Lower leg skin (tissue), 4 donors: Measurements from ENCODE around the gene MICALL2. TPM values are rescaled to one million over a fixed set of nuclear protein-coding genes. Genes with fewer than 3 reads are reported as not detected.
A peak's percentile ranks its signal among the peaks of the same experiment; 100 is the strongest.

Source experiments
- DNase-seq, 2 donors: peaks; one replicate each; pipeline ENCODE4 v3.0.0-alpha.2; 2019; ENCODE audit warnings: low spot score in 2 of 2
- H3K4me3 ChIP-seq: fragments of 200-600 bp; sonication (generic); 2 replicates; pipeline ENCODE4 v1.5.1; 2017; ENCODE audit warnings: mild to moderate bottlenecking, low read depth; ENCODE audit not compliant: poor library complexity, severe bottlenecking
- CTCF ChIP-seq, 3 donors: fragments of 450-650 bp; IDR thresholded peaks; one replicate each; pipeline ENCODE4 v1.5.1; 2016; ENCODE audit warnings: antibody characterized with exemption in 3 of 3, mild to moderate bottlenecking in 3 of 3, moderate library complexity in 2 of 3
- POLR2A ChIP-seq, 2 donors: fragments of 450-650 bp; IDR thresholded peaks; one replicate each; pipeline ENCODE4 v1.6.1; 2016 to 2017; ENCODE audit warnings: antibody characterized with exemption in 2 of 2, mild to moderate bottlenecking in 1 of 2, moderate library complexity in 1 of 2
- WGBS, 2 donors: methylation state at CpG; one replicate each; pipeline ENCODE4 v1.1.5; 2018; 5-methylcytosine and 5-hydroxymethylcytosine counted together
- intact Hi-C: fragments of 100-400 bp; cut with DNase I; formaldehyde crosslinking; loops from one replicate; pipeline ENCODE4 v1.15.0; 2023; ENCODE audit warnings: low total_unique reads
- total RNA-seq, 4 donors: library from RNA; depleted of rRNA; stranded (reverse); fragments of >200 nt; gene quantifications; one replicate each; pipeline ENCODE4 v1.1.0, GENCODE V29; 2016

MICALL2 gene
- total RNA-seq, 4 donors from 2014 or later = 10.4 to 17.0 (median 14.0) TPM

- DNase-seq = peak; percentile 99 to 100
- WGBS, 2 donors = 0% methylated on average over 2 to 6 of the region's 35 CpGs
- TF ChIP-seq CTCF (IDR thresholded peaks at IDR 0.05) = no peak
- TF ChIP-seq POLR2A (IDR thresholded peaks at IDR 0.05) = no peak
- H3K4me3 ChIP-seq = no peak overlapping the region
- intact Hi-C loops = no loop called here
Measured at GRCh38 chr7:1459512-1459892, 232 bp upstream of the MICALL2 start.

GRCh38 chr7:1457949-1458682 is 1.2 kb downstream of the MICALL2 start:
- DNase-seq = no peak
- intact Hi-C loops = no loop called here
- peak overlapping the region; percentile 57 for H3K4me3 ChIP-seq
- 22 to 36% methylated on average over 10 to 21 of the region's 23 CpGs for WGBS, 2 donors
- TF ChIP-seq POLR2A (IDR thresholded peaks at IDR 0.05) (no peak), CTCF (IDR thresholded peaks at IDR 0.05) (no peak)

GRCh38 chr7:1457059-1457948 is 2.0 kb downstream of the MICALL2 start:
- 61 to 67% methylated on average over 15 to 16 of the region's 18 CpGs for WGBS, 2 donors
- H3K4me3 ChIP-seq = no peak overlapping the region
- TF ChIP-seq CTCF (IDR thresholded peaks at IDR 0.05) = no peak
- no peak for TF ChIP-seq POLR2A (IDR thresholded peaks at IDR 0.05)
- DNase-seq = no peak
- intact Hi-C loops = no loop called here

GRCh38 chr7:1455955-1456354 is 3.3 kb downstream of the MICALL2 start:
- intact Hi-C loops = no loop called here

More at GRCh38 chr7:1455955-1456354, 3.3 kb downstream of the MICALL2 start:
- WGBS, 2 donors = 79 to 82% methylated on average over 13 of the region's 13 CpGs
- DNase-seq = no peak
- H3K4me3 ChIP-seq = no peak overlapping the region
- no peak for TF ChIP-seq POLR2A (IDR thresholded peaks at IDR 0.05)
- no peak for TF ChIP-seq CTCF (IDR thresholded peaks at IDR 0.05)
